ENCODE data around the gene DALRD3.

The DALRD3 gene

DNA sequence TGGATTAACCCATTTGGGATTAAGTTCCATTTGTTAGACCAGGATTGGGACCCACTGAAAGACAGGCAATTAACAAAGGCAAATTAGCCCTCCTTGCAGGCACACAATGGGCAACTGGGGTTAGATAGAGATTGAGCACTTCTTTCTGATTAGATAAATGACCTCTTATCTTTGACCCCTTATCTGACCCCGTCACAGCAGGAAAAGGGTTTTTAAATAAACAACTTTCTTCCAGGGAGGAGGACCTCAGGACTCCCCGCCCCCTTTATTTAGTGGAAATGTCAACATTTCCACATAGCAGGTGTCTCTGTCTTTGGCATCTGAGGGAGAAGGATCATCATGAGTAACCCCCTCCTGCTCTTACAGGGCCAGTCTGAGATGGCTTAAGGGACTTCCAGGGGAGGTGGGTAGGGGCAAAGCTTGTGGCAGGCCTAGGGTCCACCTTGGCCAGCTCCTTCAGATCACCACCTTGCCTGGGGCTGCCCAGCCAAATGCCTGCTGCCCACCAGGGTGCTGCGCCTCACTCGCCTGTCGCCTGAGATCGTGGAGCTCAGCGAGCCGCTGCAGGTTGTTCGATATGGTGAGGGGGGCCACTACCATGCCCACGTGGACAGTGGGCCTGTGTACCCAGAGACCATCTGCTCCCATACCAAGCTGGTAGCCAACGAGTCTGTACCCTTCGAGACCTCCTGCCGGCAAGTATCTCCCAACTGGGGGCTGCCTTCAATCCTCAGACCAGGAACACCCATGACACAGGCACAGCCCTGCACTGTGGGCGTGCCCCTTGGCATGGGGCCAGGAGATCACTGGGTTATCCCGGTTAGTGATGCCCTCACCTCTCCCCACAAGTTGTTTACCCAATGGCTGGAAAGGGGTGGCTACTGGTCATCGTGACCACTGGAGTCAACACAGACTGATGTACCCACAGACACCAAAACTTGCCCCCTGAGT lies 13.8 kb downstream of the DALRD3 start:
- DNase-seq = no peak

DNA sequence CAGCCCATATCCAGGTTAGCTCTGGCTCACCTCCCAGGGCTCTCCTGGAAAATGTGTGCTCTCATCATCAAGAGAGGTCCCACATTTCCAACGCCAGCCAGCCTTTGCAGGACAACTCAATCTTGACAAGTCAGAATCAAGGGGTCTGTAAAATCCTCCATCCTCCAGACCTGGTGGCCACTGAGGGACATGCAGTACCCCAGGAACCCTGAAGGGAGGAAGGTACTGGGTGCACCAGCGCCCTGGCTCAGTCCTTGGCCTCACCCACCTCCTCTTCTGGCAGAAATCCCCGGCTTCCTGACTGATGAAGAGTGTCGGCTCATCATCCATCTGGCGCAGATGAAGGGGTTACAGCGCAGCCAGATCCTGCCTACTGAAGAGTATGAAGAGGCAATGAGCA lies 17.2 kb downstream of the DALRD3 start:
- no peak for DNase-seq

DNA sequence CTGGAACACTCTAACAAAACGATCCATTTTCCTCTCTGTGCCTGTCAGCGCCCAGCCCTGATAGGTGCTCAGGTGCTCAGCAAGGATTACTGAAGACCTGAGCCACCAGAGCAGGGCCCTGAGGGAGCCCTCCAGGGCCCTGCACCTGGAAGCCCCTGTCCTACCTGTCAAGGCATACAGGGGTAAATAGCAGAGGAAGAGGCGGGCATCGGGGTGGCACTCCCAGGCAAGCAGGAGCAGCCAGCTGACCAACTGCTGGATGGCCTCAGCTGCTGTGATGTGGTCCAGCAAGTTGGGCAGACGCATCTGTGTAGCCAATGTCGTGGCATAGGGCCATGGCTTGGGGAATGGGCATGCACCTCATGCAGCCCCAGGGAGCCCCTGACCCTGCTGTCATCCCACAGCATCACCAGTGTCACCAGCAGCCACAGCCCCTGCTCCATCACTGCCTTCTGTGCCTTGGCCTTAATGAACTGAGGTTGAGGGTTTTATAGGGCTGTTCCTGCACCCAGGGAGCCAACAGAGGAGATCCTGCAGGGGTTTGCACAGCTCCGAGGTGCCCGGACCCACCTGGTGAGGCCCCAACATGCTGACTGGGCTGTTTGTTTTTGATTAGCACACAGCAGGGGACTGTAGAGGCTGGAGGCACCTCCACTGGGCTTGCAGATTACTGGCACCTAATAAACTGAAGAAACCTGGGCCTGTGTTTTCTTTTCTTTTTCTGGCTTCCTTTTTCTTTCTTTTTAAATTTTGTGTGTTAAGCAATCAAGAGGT lies 19.1 kb downstream of the DALRD3 start:
- peak in 1 of 2 experiments; percentile 53 for DNase-seq

DNA sequence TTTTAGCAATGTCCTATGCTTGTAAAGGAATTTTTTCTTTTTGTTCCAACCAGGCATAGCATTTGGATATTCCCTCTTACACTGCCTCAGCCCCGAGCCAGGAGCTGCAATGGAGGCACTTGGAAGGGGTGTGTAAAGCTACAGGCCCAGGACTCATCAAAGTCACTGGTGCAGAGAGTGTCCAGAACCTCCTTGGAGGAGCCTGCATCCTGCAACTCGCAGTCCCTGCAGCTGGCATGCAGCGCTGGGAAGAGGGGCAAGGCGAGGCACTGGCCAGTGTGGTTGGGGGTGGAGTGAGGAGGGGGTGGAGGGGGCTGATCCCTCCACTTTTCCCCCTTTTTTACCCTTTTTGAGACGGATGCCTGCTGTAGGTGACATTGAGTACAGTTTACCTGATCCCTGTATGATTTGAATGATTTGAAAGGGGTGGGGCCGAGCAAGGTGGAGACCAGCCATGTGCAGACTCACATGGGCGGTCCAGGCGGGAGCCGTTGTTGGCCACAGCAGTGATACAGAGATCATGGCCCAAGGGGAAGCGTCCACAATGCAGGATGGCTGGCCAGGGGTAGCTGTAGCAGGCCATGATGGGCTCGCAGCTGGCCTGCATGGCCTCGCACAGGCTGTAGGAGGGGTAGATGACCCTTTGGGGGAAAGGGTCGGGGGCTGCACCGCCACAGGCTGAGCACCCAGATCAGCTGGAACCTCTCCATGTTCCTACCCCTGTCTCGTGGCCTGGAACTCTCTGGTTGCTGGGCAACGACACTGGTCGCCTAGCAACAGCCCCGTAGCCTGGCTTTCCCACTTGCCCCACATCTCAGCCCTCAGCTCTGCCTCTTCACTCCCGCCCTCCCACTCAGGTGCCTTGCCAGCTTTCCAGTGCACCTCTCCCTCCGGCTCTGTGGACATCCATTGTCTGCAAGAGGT lies 20.4 kb downstream of the DALRD3 start:
- no peak for DNase-seq

DNA sequence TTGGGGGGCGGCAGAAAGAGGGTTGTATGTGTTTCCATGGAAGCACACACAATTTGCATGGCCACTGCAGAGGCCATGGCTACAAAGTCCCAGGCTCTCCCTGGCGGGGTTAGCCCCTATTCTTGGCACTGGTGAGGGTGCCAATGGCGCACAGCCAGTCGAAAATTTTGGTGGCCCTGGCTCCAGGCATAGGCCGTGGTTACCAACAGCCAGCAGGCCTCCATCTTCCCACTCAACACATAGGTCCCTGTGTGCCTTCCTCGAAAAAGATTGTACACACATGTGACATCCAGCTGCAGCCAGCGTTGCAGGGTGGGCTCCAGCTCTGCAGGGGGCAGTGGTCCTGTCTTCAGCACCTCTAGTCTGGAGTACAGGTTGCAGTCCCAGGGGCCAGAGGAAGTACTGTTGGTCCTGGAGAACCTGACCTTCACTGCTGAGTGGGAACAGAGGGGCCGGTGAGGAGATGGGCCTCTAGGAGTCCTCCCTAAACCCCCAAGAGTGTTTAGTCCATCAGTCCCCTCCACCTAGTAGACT lies 21.2 kb downstream of the DALRD3 start:
- no peak for DNase-seq

DNA sequence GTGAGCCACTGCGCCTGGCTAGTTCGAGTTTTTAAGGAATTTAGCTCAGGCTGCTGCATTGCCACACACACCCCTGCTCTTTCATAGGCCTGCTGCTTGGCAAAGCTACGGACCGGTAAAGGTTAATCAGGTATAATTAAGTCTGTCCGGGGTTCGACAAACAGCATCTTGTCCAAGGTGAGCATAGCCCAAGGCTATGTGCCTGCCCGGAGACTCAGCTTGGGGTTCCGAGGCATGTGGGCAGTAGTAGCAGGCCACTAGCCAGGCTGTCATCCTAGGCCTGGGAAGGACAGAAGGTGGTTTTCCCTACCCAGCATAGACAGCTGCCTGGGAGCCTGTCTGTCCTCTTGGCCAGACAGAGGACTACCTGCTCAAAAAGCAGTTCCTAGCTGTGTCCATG lies 21.7 kb downstream of the DALRD3 start:
- no peak for DNase-seq

DNA sequence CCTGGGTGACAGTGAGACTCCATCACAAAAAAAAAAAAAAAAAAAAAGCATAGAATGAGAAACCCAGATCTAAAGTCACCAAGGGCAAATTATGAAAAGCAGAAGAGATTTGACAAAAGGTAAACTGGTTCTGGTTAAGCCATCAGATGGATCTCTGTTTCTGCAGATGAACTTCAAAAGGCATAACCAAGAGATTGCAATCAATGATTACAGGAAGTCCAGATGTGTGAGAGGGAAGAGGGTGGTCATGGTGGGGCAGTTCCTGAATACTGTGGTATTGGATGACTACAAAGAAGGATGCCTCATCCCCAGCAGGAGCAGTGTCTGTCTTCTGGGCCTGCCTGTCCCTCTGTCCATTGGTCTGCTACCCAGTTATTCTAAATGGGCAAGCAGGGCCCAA lies 24.5 kb downstream of the DALRD3 start:
- no peak for DNase-seq

DNA sequence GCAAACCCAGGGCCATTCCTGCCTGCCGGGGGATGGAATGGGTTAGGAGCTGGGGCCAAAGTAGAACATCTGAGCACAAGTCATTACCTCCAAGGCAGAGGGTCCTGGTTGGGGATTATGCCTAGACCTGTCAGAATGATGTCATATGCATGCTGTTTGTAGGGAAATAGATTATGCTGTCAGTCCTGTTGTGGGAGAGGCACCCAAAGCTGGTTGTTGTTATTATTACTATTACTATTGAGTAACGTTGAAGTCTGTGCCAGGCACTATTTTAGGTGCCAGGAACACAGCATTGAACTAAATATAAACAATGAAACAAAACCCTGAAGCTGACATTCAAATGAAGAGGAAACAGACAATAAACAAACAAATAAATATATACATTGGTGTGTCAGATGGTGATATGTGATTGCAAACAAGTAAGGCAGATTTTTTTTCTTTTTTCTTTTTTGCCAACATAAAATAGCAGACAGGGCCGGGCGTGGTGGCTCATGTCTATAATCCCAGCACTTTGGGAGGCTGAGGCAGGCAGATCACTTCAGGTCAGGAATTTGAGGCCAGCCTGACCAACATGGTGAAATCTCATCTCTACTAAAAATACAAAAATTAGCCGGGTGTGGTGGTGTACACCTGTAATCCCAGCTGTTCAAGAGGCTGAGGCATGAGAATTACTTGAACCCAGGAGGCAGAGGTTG lies 26.4 kb downstream of the DALRD3 start:
- no peak for DNase-seq

DNA sequence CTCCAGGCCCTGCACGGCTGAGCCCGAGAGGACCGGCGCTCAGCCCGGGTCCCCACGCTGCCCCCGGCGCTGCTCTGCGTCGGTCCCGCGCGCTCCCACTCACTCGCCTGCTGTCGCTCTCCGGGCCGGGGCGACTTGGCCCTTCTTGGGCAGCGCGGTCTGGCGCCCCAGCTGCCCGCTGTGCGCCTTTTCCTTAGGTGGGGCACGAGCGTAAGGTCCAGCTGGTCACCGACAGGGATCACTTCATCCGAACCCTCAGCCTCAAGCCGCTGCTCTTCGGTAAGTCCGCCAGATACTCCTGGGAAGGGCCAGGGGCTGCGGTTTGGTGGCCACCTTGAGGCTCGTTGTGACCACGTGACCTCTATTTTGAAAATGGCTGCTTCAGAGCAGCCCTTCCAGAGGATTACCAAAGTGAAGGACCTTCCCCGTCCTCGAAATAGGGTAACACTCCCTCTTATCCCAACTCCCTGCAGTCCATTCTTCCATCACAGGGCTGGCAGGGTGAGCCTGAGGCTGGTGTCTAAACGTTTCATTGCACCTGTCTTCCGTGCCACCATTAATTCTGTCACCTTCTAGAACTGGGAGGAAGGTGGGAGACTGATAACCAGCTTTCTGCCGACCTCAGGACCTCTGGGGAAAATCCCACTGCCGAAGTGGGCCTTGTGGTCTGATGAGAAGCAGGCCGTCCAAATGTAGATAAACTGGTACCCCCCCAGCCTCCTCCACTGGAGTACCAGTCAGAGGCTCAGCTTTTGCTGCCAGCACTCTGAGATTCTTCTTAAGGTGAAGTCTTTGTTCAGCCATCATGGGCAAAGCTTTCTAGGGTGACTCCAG lies 27.5 kb downstream of the DALRD3 start:
- peak in 1 of 2 experiments; percentile 33 for DNase-seq

DNA sequence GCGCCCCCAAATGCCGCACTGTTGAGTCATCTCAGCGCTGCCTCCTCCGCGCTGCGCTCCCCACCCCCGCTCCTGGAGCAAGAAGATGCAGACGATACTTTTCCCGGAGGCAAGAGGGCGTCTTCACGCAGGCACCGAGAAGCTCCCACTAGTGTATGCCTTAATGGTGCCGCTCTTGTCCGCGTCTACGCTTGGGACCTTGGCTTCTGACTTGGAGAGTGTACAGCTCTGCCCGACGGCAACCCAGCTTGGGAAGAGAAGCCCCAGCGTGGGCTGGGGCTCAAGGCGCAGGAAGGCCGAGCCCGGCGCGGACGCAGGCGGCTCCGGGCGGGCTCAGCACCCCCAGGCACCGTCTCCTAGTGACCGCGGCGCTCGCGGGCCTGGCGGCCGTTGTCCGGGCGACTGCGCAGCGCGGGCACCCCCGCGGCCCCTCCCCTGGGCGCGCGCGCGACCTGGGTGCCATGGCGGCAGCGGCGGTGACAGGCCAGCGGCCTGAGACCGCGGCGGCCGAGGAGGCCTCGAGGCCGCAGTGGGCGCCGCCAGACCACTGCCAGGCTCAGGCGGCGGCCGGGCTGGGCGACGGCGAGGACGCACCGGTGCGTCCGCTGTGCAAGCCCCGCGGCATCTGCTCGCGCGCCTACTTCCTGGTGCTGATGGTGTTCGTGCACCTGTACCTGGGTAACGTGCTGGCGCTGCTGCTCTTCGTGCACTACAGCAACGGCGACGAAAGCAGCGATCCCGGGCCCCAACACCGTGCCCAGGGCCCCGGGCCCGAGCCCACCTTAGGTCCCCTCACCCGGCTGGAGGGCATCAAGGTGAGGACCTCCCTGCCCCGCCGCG lies 28.4 kb downstream of the DALRD3 start, which contains the start of gene P4HTM:
TSS of gene P4HTM (plus strand) at position 446 of the 840 bp plus-strand sequence. CDS start at position 462, 16 bp downstream.
- DNase-seq = peak; percentile 39 to 67

DNA sequence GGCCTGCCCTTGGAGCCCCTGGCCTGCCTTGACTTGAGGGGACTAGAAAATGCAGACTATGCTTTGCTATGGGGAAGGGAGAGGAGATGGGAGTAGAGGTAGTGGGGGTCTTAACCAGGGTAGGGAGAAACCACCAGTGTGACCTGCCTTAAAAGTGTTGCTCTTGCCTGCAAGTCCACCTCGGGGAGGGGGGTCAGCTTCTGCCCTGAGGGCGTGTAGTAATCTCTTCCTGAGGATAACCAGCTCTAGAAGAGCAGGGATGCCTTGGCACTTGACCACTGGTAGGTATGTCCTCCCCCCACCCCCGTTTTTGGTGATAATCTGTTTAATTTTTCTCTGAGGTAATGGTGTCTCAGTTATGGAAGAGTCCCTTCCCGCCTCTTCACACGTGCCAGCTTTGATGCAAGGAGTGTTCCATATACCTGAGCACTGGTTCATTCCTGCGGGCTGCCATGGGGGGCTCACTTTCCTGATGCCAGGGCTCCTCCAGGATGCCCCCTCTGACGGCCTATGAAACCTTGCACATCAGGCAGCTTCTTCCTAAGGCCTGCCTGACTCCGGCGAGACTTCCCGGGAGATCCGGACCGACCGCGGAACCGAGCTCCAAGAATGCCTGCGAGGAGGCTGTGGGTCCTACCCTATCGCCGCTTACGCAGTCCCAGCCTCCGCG lies 29.1 kb downstream of the DALRD3 start:
- DNase-seq = peak in 1 of 2 experiments; percentile 43

DNA sequence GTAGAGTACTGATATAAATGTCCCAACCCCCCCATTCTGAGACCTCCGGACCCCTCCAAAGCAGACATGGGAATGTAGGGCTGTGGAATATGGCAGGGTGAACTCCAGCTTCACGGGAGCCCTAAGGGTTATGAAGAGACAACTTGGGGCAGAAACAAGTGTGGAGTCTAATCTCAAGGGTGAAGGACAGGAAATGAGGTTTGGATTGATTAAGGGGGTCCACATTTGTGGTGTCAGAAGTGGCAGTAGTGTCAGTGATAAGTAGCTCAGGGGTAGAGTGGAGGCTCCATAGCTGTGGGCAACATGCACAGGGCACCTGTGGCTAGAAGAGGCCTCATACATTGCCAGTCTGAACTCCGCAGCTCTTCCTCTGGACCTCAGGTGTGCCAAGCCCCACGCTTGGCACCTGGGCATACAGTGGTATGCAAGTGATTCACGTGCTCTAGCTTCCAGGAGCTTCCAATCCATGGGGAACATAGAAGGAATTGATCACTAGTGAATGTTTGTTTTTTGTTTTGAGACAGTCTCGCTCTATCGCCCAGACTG lies 32.5 kb downstream of the DALRD3 start:
- DNase-seq = no peak

DNA sequence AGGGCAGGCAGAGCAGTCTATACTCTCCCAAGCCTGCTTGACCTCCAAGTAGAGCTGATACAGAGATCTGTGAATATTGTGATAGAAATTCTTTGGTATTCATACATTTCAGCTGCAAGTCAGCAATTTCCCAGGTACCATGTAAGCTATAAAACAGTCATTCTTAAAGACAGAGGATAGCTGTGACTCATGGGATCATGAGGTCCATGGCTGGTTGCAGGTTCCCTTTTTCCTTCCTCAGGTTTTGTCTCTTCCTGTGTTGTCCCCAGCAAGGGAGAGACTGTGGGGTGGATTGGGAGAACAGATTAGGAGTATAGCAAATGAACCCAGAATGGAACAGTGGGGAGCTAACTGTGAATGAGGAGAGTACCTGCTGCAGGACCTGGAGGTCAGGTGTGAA lies 33.7 kb downstream of the DALRD3 start:
- no peak for DNase-seq

DNA sequence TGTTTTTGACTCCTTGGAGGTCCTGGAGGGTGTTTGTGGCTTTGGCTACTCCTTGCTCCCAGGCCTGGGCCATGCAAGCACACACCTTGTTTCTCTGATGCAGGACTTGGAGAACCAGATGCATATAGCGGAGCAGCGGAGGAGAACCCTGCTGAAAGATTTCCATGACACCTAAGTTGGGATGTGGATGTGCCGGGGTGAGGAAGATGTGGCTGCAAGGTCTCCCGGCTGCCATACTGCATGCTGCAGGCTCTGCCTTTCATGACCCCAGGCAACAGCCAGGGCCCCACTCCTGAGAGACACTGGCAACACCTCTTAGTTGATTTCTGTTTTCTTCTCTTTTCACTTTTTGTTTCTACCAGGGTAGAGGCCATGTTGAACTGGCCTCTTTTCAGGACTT lies 35.3 kb downstream of the DALRD3 start:
- DNase-seq = no peak

DNA sequence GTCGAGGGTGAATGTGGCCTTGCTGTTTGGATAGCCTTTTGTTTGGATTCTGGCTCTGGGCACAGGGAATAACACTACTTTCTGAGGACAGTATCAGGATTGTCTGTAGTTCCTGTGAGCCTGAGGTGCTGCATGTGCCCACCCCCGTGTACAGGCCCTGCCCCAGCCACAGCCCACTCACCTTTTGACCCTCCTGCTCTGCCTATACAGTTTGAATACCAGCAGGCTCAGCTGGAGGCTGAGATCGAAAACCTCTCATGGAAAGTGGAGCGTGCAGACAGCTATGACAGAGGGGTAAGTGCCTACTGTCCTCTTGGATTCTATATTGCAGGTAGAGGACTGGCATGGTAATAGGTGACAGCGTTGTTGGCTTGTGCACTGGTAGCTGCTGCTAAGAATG lies 35.7 kb downstream of the DALRD3 start:
- no peak for DNase-seq

DNA sequence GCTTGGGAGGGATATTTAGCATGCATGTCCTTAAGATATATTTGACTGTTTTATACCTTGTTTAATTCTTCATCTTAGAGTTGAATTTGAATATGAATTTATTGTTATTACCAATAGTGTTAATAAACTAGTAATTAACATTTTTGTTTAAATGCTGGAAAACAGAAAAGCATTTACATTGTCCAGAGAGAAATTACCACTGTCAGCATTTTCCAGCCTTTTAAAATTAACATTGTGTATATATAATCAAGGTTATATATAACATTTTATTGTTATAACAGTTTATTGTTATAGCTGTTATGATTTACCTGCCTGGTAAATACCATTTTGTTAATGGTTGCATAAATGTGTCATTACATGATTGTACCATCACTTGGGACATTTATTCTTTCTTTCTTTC lies 36.4 kb downstream of the DALRD3 start:
- DNase-seq = no peak

DNA sequence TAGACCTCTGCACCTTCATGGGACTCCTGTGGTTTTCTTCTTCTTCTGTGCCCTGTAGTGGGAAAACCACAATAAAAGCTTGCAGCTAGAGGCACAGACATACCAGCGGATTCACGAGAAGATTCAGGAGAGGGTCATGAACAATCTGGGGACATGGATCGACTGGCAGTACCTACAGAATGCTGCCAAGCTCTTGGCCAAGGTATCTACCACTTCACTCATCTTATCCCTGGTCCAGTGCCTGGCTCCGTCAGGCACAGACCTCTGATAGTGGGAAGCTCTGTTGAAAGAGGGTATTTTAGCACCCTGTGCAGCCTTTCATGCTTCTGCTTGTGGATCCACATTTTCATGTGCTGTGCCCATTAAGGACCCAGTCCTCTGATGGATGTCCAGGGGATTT lies 38.1 kb downstream of the DALRD3 start:
- no peak for DNase-seq

DNA sequence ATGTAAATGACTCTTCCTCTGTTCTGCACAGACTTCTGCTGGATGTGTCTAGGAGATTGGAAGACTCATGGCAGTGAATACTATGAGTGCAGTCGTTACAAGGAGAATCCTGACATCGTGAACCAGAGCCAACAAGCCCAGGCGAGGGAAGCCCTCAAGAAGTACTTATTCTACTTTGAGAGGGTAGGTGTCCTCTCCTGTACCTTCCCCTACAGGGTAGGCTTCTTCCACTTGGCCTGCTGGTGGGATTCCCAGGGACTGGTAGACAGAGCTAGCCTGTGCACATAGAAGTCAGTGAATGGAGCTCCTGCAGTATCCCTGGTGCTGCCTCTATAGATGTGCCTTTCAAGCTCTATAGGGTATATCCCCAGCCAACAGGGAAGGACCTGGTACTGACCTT lies 38.9 kb downstream of the DALRD3 start:
- DNase-seq = no peak

Data from NCI-H2081 (cell line).